Left lung (tissue), 10 donors: ENCODE data around the gene SLC22A12. TPM values are rescaled to one million over a fixed set of nuclear protein-coding genes. Genes with fewer than 3 reads are reported as not detected.
"Not testable (repeated sequence)": the region's sequence is repeated elsewhere in the genome, so short reads cannot be mapped to it uniquely, and the experiment has no call there.

Source experiments
- ATAC-seq: fragments of 200-7000 bp; cut with Tn5 transposase; one replicate; pipeline ENCODE4 v1.9.1; 2020; ENCODE audit warnings: moderate library complexity
- DNase-seq, 4 donors: peaks; one replicate each; pipeline ENCODE4 v3.0.0-alpha.2; 2013 to 2020
- H3K27ac ChIP-seq, 2 donors: fragments of 200-600 bp; sonication (generic) in 1 of 2; one replicate each; pipeline versions ENCODE4 v1.5.0 to v1.8.0; 2020 to 2021
- H3K27me3 ChIP-seq, 2 donors: fragments of 200-600 bp; sonication (generic) in 1 of 2; one replicate each; pipeline versions ENCODE4 v1.5.0 to v1.8.0; 2020 to 2021
- H3K36me3 ChIP-seq, 2 donors: fragments of 200-600 bp; sonication (generic) in 1 of 2; one replicate each; pipeline versions ENCODE4 v1.5.0 to v1.8.0; 2020 to 2021
- H3K4me1 ChIP-seq, 2 donors: fragments of 200-600 bp; one replicate each; pipeline ENCODE4 v1.8.0; 2021
- H3K4me3 ChIP-seq, 2 donors: fragments of 200-600 bp; sonication (generic) in 1 of 2; one replicate each; pipeline versions ENCODE4 v1.5.0 to v1.8.0; 2020 to 2021; ENCODE audit warnings: mild to moderate bottlenecking in 1 of 2
- H3K9me3 ChIP-seq, 2 donors: fragments of 200-600 bp; sonication (generic) in 1 of 2; one replicate each; pipeline versions ENCODE4 v1.5.0 to v1.8.0; 2020 to 2021
- CTCF ChIP-seq, 2 donors: fragments of 200-600 bp; sonication (generic) in 1 of 2; IDR thresholded peaks; one replicate each; pipeline versions ENCODE4 v1.5.0 to v1.8.0; 2021; ENCODE audit warnings: antibody characterized with exemption in 2 of 2
- intact Hi-C, 2 donors: fragments of 100-400 bp; cut with DNase I; formaldehyde crosslinking; loops; one replicate each; pipeline versions ENCODE4 v1.11.2 to v1.14.2; 2022
- polyA plus RNA-seq, 6 donors: library from polyadenylated mRNA; unstranded; fragments of 120-200 nt; gene quantifications; one replicate each; pipeline ENCODE4 v1.2.1, GENCODE V29; 2013; ENCODE audit not compliant: insufficient read length in 6 of 6
- total RNA-seq, 2 donors: library from RNA; stranded (reverse); fragmentation: NEBNext Ultra II Directional; extraction: Animal tissue kit (Norgen Biotek cat#: 25700); gene quantifications; one replicate each; pipeline ENCODE4 v1.2.1, GENCODE V29; 2021
- donor health status: DM: no; HTN: yes; CAD: no.
- donor health status: DM: no; HTN: no; CAD: no.

The SLC22A12 gene
- total and polyA plus RNA-seq, 8 donors: not detected

GRCh38 chr11:64559351-64560138, 31.5 kb upstream of the SLC22A12 start:
- intact Hi-C loops: no loop called here
- Histone ChIP-seq H3K36me3 (no peaks in the 10 kb centered on the region), H3K4me3 (no peak overlapping the region), H3K9me3 (no peaks in the 10 kb centered on the region), H3K27me3 (peaks cover 0 to 28% of the 10 kb centered on the region in 2 donors), H3K27ac (no peak overlapping the region), H3K4me1 (peaks cover 0 to under 1% of the 10 kb centered on the region in 2 donors)
- DNase-seq: no peak
- ATAC-seq: no peak
- no peak for TF ChIP-seq CTCF (IDR thresholded peaks at IDR 0.05)

- intact Hi-C loops: no loop called here
- peak in 1 of 4 donors; percentile 23 for DNase-seq
- Histone ChIP-seq H3K27ac (no peak overlapping the region), H3K36me3 (no peaks in the 10 kb centered on the region), H3K9me3 (no peaks in the 10 kb centered on the region), H3K4me1 (no peaks in the 10 kb centered on the region), H3K4me3 (no peak overlapping the region), H3K27me3 (peaks cover 0 to 28% of the 10 kb centered on the region in 2 donors)
- TF ChIP-seq CTCF (IDR thresholded peaks at IDR 0.05): no peak
- no peak for ATAC-seq
These were observed 30.8 kb upstream of the SLC22A12 start for GRCh38 chr11:64560139-64560771.

- DNase-seq (peak in 1 of 4 donors; percentile 22), ATAC-seq (no peak)
- no peaks in the 10 kb centered on the region for H3K4me1 ChIP-seq
- no peak overlapping the region for H3K27ac ChIP-seq
- TF ChIP-seq CTCF (IDR thresholded peaks at IDR 0.05): no peak
- no peaks in the 10 kb centered on the region for H3K9me3 ChIP-seq
- H3K27me3 ChIP-seq: peaks cover 0 to 28% of the 10 kb centered on the region in 2 donors
- intact Hi-C loops: no loop called here
- no peak overlapping the region for H3K4me3 ChIP-seq
- no peaks in the 10 kb centered on the region for H3K36me3 ChIP-seq
These were observed 30.1 kb upstream of the SLC22A12 start for GRCh38 chr11:64560941-64561340.

DNA sequence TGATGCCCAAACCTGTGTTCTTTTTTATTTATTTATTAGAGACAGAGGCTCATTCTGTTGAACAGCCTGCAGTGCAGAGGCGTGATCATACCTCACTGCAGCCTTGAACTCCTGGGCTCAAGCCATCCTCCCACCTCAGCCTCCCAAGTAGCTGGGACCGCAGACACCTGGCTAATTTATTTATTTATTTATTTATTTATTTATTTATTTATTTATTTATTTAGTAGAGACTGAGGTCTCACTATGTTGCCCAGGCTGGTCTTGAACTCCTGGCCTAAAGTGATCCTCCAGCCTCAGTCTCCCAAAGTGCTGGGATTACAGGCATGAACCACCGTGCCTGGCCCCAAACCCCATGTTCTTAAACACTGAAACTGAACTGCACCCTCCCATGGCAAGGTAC, 29.6 kb upstream of the SLC22A12 start:
- H3K9me3 ChIP-seq, ATAC-seq, intact Hi-C loops, H3K4me3 ChIP-seq, H3K27ac ChIP-seq, H3K36me3 ChIP-seq, H3K4me1 ChIP-seq: not testable (repeated sequence)
- peaks cover 0 to 28% of the 10 kb centered on the region in 2 donors for H3K27me3 ChIP-seq
- peak in 1 of 4 donors; percentile 14 for DNase-seq

DNA sequence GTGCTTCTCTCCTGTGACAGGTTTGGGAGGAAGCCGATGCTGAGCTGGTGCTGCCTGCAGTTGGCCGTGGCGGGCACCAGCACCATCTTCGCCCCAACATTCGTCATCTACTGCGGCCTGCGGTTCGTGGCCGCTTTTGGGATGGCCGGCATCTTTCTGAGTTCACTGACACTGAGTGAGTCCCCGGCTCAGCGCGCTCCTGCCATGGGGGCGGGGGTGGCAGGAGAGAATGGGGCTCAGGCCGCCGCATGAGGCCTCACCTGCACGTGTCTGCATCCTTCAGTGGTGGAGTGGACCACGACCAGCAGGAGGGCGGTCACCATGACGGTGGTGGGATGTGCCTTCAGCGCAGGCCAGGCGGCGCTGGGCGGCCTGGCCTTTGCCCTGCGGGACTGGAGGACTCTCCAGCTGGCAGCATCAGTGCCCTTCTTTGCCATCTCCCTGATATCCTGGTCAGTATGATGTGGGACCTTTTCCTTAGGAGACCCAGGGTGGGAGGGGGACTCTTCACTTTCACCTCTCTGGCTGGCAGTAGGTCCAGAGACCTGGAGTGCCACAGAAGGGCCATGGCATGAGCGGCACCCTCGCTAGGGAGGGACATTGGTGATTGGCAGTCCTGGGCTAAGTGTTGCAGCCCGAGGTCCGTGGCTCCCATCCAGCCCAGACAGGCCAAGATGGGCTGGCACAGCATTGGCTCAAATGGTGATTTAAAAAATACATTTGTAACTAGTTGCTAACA, 28.9 kb upstream of the SLC22A12 start:
- Histone ChIP-seq H3K9me3 (no peaks in the 10 kb centered on the region), H3K27me3 (peaks cover 0 to 28% of the 10 kb centered on the region in 2 donors), H3K36me3 (no peaks in the 10 kb centered on the region), H3K4me3 (no peak overlapping the region), H3K4me1 (no peaks in the 10 kb centered on the region), H3K27ac (no peak overlapping the region)
- ATAC-seq (no peak), DNase-seq (peak in 1 of 4 donors; percentile 65)
- no peak for TF ChIP-seq CTCF (IDR thresholded peaks at IDR 0.05)
- intact Hi-C loops: no loop called here
